Mammary epithelial cell (primary cell): ENCODE results near the gene SLC7A7.

Experiments
- CTCF ChIP-seq, 2 donors: IDR thresholded peaks in 1 of 2; conservative IDR thresholded peaks in 1 of 2; 2 replicates each; pipeline ENCODE4 v1.5.1; 2011 to 2012; ENCODE audit warnings: inconsistent platforms in 2 of 2, low read length in 2 of 2, mild to moderate bottlenecking in 2 of 2, control low read depth in 1 of 2, low read depth in 1 of 2; ENCODE audit not compliant: insufficient read depth in 1 of 2; ENCODE audit errors: extremely low read depth in 1 of 2
- EZH2 ChIP-seq: IDR thresholded peaks from 2 replicates; pipeline ENCODE4 v1.6.1; 2012; ENCODE audit warnings: low read length, inconsistent platforms, borderline replicate concordance

- TF ChIP-seq CTCF (conservative IDR thresholded peaks at IDR 0.05 in 1 of 2, IDR thresholded peaks at IDR 0.05 in 1 of 2; ENCODE audit: extremely low read depth in 1 of 2, insufficient read depth in 1 of 2, low read depth in 1 of 2, low read length in 2 of 2) (no peak), EZH2 (no peak)
These were observed 42.5 kb downstream of the SLC7A7 start for GRCh38 chr14:22772725-22773124.
